Stimulated activated CD4-positive, alpha-beta T cell treated with anti-CD3 and anti-CD28 coated beads, TNF-alpha, amount 100 ng/mL, for 1 hour (primary cell): ENCODE data around the gene SCAMP3.

Experiments used
- DNase-seq, 3 donors: peaks; one replicate each; pipeline ENCODE4 v3.0.0-alpha.2; 2020; ENCODE audit warnings: low read depth in 3 of 3, low spot score in 1 of 3

SCAMP3 gene

DNA sequence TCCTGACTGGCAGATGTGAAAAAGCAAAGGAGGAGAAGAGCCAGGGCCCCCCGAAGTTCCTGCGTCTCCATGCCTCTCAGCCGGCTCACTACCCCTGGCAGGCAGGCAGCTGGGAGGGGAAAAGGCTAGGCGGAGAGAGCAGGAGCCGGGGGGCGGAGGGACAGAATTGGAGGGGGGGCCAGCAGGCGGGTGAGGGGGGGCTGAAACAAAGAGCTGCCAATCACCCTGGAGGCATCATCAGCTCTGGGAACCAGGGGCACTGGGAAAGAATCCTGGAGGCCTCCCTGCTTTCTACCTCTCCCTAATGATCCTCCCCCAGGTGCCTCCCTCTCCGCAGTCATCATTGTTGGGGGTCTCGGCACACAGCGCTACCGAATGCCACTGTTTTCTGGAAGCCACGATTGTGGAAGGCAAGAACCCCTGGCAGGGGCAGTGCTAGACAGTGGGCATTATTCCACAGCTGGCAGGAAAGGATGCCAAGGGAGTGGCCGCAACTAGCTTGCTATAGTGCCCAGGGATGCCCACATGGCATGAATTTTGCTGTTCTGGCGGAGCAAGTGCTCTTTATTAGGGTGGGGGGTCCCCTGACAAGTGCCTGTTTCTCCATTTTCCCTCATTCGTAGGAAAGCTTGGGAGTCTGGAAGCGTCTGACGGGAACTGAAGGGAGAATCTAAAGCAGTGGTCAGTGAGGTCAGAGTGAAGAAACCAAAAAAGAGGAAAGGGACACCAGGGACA lies 54.2 kb downstream of the SCAMP3 start, which contains the start of gene THBS3:
TSS of gene THBS3 (minus strand) at position 92 of the 735 bp plus-strand sequence. CDS start at position 71, 21 bp downstream.
- no peak for DNase-seq

- peak; percentile 75 to 89 (median 81) for DNase-seq
Measured at GRCh38 chr1:155206891-155207805, 55.0 kb downstream of the SCAMP3 start.
